ENCODE data around the gene TSPAN1.

The TSPAN1 gene

DNA sequence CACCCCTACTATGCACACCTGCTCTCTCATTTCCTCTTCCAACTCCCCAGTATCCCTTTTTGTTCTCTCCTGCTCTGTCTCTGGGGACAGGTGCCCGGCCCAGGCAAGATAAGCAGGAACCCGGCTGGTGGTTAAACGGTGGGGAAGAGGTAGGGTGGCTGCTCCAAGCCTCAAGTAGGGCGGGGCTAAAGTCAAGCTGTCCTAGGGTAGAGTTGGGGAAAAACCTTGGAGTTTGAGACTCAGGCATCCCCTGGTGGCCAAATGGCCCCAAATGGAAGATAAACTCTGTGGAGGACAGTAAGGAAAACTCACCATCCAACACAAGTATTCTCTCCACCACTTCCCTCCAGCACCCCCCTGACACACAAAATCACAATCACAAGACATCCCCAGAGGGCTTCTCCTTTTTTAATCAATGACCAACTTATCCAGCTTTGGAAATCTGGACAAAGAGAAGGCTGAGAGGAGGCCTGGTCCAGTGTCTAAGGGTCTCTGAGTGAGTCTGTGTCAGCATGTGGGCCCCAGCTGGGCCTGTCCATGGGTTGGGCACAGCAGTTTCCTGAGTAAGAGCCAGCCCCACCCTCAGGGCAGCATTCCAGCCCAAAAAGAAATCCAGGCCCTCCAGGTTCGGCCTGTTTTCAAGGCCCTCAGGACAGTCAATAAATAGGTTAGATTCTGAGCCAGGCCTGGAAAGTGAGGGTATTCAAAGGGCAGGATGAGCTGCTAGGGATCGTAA, 13.6 kb downstream of the TSPAN1 start:
- no peak for DNase-seq

- no peak for DNase-seq
Observed at GRCh38 chr1:46190539-46190938, 15.7 kb downstream of the TSPAN1 start.

DNA sequence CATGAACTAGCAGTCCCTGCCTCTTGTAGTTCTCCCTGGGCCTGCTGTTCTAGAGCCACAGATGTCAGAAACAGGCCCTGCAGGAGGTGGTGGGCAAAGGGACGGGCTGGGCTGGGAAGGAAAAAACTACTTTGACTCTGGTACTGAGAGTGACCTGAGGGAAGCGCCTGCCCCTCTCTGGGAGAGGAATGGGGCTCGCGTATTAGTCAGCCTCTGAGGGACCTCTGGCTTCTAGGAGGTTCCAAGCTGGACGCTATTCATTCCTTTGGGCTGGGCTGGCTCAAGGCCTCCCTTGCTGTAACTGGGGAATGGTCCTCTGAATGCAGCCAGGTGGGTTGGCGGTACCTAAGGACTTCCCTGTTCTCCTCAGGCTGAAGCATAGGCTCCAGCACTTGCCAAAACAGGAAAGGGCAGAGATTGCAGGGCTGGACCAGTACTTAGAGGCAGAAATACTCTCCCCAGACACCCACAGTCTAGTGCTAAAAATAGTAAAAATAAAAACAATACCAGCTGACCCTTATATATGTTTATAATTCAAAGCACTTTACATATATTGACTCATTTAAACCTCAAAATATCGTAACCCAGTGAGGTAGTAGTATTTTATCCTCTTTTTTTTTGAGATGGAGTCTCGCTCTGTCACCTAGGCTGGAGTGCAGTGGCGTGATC, 16.3 kb downstream of the TSPAN1 start:
- DNase-seq: no peak

GRCh38 chr1:46192171-46192570, 17.3 kb downstream of the TSPAN1 start:
- no peak for DNase-seq

GRCh38 chr1:46193285-46193684, 18.4 kb downstream of the TSPAN1 start:
- no peak for DNase-seq

DNA sequence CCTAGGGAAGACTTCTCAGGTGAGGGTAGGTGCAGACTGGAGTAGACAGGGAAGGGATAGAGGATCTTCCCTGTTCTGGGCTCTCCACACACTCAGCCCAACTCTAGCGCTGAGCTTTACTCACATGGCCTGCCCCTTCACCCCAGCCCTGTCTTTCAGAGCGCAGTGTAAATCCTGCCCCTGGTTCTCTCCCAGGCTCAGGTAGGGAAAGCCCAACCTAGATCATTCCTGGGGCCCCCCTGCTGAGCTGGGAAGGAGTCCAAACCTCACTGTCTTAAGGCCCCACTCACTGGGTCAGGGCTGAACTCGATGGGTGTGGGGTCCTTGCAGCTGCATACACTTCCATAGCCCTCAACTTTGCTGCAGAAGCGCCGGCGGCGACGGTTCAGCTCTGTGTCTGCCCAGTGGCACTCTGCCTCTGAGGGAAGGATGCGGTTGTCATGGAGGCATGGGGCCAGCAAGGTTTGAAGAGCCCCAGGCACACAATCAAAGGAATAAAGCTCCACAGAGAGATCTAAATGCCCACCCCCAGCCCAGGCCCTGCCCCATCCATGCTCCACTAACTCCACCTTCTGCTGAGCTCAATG, 19.2 kb downstream of the TSPAN1 start:
- no peak for DNase-seq

DNA sequence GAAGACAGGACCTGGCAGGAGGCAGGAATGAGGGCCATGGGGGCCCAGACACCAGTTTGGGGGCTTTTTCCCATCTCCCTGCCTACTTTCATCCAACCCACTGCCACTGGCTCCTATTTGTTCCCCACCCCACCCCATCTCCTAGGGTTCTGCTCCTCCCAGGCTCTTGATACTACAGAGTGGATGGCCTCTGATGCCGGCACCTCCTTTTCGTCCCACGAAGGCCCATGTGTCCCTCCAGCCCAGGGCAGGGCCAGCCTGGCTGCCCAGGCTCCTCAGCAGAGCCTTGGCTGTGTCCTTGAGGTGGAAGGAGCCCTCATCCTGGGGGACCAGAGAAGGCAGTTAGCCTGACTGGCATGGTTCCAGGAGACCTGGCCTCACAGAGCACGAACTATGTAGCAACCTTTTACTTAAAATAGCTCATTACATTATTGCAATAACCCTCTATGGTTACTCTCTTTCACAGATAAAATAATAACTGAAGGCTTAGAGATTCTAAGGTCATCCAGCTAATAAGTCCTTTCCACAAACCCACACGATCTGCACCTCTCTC, 19.8 kb downstream of the TSPAN1 start:
- DNase-seq: no peak

DNA sequence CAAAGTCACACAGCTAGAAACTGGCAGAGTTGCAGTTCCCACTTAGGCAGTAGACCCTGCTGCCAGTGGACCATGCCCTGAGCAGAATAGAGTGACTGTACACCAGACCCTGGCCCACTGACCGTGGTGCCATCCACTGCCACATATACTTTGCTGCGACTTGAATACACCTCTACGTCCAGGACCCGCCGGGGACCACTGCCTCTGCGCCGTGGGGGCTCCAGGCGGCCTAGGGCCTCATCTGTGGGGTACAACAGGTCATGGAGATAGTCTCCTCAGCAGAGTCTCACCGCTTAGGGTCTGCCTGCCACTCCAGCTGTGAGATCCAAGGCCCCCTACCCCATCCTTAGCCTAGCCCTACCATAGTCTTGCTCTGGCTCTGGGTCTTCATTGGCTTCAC, 21.7 kb downstream of the TSPAN1 start:
- no peak for DNase-seq

DNA sequence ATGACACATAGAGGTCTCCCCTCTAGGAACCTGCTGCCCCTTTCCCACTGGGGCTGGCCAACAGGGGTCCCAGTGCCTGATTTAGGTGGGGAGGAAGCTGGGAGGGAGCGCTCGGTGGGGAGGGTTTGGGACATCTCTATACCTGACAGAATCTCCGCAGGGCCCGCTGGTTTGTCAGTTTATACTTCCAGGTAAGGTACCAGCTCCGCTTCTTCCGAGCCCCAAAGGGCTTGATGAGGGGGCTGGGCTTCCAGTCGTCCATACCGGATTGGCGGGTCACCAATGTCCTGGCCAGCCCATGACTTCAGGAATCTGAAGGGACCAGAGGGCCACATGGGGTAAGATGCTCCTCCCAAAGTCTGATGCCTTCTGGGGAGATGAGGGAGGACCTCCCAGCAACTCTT, 22.7 kb downstream of the TSPAN1 start:
- no peak for DNase-seq

- peak; percentile 83 for DNase-seq
Observed at GRCh38 chr1:46197964-46198811, 23.3 kb downstream of the TSPAN1 start, which contains the start of gene POMGNT1. POMGNT1 (minus strand) TSS chr1:46198434; CDS start chr1:46197821, 613 bp downstream.

DNA sequence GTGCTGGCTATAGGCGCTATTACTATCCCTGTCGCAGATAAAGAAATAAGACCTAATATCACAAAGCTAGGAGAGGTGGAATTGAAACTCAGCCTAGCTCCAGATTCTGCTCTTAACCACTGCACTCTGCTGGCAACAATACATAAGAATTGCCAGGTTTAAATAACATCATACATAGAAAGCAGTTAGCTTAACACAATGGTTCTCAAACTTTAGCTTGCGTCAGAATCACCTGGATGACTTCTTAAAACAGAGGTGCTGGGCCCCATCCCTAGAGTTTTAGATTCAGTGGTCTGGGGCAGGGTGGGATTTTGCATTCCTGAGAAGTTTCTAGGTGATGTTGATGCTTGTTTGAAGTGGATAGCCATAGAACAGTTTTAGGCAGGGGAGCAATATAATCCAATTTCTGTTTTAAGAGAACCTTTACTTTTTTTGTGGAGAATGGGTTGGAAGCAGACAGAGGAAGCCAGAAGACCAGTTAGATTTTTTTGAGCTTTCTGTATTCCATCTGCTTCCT, 24.4 kb downstream of the TSPAN1 start:
- DNase-seq: no peak

DNA sequence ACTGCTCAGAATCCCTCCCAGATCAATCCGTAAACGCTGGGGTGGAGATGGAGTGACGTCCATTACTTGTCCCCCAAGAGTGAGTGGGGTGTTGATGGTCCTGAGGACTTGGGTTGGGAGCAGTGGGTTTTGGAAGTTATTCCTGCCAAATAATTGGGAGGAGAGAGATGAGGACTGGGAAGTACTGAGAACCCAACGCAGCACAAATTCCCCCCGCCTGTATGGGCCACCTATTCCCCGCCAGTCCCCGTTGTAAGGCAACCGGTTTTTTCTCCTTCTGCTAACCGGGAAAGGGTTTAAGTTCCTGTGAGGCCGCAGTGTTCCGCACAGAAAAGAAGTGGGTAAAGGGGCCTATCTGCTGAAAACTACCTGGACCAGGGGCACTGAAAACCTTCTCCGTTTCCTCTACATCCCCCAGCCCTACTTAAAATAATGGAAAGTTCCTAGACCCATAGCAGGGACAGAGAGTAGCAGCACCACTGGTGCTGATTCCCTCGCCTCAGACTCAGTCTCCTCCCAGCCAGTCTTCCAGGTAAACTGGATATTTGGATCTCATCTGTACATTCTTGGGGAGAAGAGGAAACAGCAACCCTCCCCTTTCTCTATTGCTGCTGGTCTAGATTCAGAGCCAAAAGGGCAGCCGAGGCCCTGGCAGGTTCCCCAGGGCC, 29.0 kb downstream of the TSPAN1 start:
- DNase-seq: no peak

- DNase-seq: no peak
Observed at GRCh38 chr1:46204406-46204742, 29.5 kb downstream of the TSPAN1 start.

DNA sequence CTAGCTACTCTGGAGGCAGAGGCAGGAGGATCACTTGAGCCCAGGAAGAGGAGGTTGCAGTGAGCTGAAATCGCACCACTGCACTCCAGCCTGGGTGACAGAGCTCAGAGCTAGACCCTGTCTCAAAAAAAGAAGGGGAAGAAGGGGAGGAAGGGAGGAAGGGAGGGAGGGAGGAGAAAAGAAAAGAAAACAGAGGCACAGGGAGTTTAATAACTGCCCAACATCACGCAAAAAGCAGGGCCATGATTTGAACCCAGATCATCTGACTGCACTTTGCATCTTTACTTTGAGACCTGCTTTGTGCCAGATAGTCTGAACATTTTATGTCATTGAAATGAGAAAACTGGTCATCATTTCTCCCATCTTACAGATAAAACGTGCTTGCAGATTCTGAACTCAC, 30.3 kb downstream of the TSPAN1 start:
- no peak for DNase-seq

DNA sequence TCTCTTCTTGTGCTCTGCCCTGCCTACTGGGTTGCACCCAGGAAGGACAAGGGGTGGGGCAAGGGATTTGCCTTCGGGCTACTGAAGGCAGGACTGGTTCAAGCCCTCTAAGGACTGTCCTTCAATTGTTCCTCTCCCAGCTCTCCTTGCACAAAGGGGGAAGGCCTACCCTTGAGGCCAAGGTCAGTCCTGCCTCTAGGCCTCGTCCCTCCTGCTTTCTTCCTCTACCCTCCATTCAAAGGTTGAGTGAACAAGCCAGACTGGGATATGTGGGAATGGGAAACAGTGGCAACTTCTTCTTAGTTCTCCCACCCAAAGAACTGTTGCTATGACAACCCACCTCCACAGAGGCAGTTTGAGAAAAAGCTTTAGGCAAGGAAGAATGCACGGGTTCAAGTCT, 30.9 kb downstream of the TSPAN1 start:
- DNase-seq: no peak

- no peak for DNase-seq
Observed at GRCh38 chr1:46206399-46206798, 31.5 kb downstream of the TSPAN1 start.

DNA sequence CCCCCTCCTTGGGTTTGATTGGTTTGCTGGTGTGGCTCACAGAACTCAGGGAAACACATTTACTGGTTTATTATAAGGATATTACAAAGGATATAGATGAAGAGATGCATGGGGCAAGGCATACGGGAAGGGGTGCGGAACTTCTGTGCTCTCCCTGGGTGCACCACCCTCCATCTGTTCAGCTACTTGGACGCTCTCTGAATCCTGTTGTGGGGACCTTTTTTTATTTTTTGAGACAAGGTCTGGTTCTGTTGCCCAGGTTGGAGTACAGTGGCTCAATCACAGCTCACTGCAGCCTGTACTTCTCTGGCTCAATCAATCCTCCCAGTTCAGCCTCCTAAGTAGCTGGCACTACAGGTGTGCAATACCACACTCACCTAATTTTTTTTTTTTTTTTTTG, 35.7 kb downstream of the TSPAN1 start:
- no peak for DNase-seq

DNA sequence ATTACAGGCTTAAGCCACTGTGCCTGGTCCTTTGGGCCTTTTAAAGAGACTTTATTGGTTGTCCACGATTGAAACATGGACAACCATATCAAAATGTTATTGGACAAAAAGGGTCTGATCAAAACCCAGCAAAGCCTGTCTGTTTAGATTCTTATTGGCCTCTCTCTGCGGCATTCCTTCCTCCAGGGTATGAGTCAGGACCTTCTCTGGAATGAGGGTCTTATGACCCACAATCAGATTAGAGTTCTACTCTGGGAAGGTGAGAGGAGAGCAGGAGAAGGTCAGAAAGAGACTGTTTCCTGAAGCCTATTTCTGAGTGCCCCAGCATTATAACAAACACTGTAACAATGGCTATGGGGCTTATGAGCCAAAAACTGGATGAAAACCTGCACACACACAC, 36.2 kb downstream of the TSPAN1 start:
- no peak for DNase-seq

DNA sequence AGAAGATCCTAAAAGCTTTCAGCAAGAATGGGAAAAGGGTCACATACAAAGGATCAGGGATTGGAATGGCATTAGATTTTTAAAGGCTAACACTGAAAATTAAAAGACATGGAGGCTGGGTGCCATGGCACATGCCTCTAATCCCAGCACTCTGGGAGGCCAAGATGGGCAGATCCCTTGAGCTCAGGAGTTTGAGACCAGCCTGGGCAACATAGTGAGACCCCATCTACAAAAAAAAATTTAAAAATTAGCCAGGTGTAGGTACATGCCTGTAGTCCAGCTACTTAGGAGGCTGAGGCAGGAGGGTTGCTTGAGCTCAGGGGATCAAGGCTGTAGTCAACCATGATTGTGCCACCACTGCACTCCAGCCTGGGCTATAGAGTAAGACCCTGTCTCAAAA, 40.6 kb downstream of the TSPAN1 start:
- DNase-seq: no peak

DNA sequence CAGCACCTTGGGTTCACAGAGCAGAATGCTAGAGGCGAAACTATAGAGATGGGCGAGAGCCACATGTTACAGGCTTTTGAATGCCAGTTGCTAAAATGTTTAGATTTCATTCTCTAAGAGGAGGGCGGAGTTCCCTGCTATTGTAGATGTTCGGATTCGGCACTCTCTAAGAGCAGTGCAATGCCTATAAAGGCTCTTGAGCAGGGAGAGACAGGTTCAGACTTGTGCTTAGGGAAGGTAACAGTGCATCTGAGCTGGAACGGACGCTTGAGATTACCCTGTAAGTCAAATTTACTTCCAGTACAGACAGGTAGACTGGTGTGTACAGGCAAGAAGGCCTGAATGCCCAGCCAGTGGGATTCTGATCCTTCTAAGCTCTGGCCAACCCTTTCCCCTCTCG, 43.6 kb downstream of the TSPAN1 start:
- no peak for DNase-seq

DNA sequence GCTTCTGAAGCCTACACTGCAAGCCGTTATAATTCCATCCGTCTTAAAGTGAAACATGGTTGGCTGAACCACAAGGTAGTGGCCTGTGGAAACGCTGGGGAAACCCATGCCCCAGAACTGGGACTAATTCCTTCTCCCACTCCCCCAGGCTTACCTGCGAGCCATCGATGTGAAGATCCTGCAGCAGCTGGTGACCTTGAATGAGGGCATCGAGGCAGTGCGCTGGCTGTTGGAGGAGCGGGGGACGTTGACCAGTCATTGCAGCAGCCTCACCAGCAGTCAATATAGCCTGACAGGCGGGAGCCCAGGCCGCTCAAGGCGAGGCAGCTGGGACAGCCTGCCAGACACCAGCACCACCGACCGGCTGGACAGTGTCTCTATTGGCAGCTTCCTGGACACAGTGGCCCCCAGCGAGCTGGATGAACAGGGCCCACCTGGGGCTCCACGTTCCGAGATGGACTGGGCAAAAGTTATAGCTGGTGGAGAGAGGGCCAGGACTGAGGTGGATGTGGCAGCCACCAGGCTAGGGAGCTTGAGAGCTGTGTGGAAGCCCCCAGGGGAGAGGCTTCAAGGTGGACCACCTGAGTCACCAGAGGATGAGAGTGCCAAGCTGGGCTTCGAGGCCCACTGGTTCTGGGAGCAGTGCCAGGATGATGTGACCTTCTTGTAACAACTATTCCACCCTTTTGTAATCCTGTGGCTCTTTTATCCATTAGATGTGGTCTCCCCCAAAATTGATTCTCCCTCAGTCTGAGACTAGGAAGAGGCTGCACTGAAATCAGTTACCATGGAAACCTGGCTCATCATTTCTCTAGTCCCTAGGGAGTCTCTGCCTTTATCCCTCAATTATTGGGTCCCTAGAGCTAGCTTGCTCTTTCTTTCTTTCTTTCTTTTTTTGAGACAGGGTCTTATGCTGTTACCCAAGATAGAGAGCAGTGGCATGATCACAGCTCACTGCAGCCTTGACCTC, 44.9 kb downstream of the TSPAN1 start:
- no peak for DNase-seq
